OCI-LY3 (cell line): Measurements from ENCODE around the gene RUNX2.

Experiments
- CTCF ChIP-seq: fragments of 200-600, 300-600 bp; sonication (generic); IDR thresholded peaks from 2 replicates; pipeline ENCODE4 v1.5.1; 2014; ENCODE audit warnings: antibody characterized with exemption, low read length, low read depth
- EZH2phosphoT487 ChIP-seq: fragments of 200-600 bp; shearing (Covaris generic); IDR thresholded peaks from 2 replicates; pipeline ENCODE4 v1.6.1; 2018; ENCODE audit warnings: antibody characterized with exemption, mixed run types, low read depth

DNA sequence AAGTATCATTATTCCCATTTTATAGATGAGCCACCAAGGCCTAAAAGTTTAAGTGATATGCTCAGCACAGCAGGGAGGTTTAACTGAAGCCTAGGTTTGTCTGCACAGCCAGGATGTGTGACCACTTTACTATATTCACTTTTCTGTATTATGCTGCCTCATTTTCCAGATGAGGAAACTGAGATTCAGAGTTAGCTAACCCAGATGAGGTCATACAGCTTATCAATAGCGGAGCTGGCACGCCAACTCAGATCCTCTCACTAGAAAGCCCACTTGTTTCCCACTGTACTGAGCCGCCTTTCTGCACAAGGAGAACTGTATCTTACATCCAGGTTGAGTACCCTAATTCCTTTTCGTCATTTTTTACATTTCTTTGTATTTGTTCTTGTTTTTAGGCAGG lies 181.3 kb downstream of the RUNX2 start:
- TF ChIP-seq CTCF (no peak), EZH2phosphoT487 (no peak)
